Measurements from ENCODE around the gene PXMP4.

DNA sequence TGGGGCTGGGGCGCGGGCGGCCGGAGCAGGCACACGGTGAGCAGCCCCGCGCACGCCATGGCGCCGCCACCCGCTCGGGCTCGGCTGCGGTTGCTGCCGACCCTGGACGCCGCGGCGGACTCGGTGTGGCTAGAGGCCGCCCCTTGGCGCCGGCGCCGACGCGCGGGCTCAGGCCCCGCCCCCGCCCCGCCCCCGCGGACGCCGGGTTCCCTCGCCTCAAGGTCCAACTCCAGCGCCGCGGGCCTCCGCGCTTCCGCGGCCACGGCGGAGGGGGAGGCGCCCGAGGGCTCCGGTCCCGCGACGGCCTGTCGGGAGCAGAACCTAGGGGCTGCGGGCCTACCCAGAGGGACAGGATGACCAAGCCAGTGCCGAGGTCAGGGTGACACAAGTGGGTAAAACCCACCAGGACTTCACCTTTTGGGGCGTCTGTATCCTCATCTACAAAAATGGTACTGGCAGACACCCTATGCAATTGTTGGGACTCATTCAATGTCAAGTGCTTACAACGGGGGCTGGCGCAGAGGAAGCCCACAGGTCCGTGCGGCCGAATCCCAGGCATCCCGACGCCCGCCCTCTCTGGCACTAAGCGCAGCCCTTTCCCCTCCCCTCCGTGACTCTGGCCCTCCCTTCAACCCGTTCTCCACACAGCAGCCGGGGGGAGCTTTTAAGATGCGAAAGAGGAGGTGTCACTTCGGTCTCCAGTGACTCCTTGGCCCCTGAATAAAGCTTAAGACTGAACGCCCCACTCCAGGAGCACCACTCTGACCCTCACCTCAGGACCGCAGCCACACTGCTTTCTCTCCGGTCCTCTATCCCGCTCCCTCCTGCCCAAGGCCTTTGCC lies 45.6 kb downstream of the PXMP4 start, which contains the start of gene NECAB3:
- TF ChIP-seq, protein P1, sequence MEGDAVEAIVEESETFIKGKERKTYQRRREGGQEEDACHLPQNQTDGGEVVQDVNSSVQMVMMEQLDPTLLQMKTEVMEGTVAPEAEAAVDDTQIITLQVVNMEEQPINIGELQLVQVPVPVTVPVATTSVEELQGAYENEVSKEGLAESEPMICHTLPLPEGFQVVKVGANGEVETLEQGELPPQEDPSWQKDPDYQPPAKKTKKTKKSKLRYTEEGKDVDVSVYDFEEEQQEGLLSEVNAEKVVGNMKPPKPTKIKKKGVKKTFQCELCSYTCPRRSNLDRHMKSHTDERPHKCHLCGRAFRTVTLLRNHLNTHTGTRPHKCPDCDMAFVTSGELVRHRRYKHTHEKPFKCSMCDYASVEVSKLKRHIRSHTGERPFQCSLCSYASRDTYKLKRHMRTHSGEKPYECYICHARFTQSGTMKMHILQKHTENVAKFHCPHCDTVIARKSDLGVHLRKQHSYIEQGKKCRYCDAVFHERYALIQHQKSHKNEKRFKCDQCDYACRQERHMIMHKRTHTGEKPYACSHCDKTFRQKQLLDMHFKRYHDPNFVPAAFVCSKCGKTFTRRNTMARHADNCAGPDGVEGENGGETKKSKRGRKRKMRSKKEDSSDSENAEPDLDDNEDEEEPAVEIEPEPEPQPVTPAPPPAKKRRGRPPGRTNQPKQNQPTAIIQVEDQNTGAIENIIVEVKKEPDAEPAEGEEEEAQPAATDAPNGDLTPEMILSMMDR (IDR thresholded peaks at IDR 0.05): no peak
- TF ChIP-seq POLR2A (IDR thresholded peaks at IDR 0.05): no peak

Data from lower leg skin (tissue), 3 donors.